Ectodermal cell (in vitro differentiated cells): Measurements from ENCODE around the gene SPATA3.

Experiments used
- H3K27ac ChIP-seq: 2 replicates; pipeline ENCODE4 v1.7.0; 2013; ENCODE audit warnings: mild to moderate bottlenecking, low read depth, low read length; ENCODE audit not compliant: insufficient read depth, poor library complexity, severe bottlenecking
- H3K27me3 ChIP-seq: 2 replicates; pipeline ENCODE4 v1.7.0; 2013; ENCODE audit warnings: mild to moderate bottlenecking, low read length; ENCODE audit not compliant: insufficient read depth, control insufficient read depth, poor library complexity, severe bottlenecking
- H3K36me3 ChIP-seq: one replicate; pipeline ENCODE4 v1.7.0; 2013; ENCODE audit warnings: low read length; ENCODE audit not compliant: control insufficient read depth, insufficient read depth
- H3K4me1 ChIP-seq: one replicate; pipeline ENCODE4 v1.7.0; 2013; ENCODE audit warnings: low read length; ENCODE audit not compliant: control insufficient read depth, insufficient read depth
- H3K4me3 ChIP-seq: 2 replicates; pipeline ENCODE4 v1.7.0; 2013; ENCODE audit warnings: low read depth, low read length, control low read depth; ENCODE audit not compliant: insufficient read depth
- H3K9me3 ChIP-seq: 2 replicates; pipeline ENCODE4 v1.7.0; 2013; ENCODE audit warnings: mild to moderate bottlenecking, low read length, moderate library complexity; ENCODE audit not compliant: control insufficient read depth
- WGBS, 2 experiments: methylation state at CpG; one replicate each; pipeline ENCODE4 v1.1.7; 2013; ENCODE audit warnings: missing lambda C conversion rate in 2 of 2; 5-methylcytosine and 5-hydroxymethylcytosine counted together

Gene SPATA3

DNA sequence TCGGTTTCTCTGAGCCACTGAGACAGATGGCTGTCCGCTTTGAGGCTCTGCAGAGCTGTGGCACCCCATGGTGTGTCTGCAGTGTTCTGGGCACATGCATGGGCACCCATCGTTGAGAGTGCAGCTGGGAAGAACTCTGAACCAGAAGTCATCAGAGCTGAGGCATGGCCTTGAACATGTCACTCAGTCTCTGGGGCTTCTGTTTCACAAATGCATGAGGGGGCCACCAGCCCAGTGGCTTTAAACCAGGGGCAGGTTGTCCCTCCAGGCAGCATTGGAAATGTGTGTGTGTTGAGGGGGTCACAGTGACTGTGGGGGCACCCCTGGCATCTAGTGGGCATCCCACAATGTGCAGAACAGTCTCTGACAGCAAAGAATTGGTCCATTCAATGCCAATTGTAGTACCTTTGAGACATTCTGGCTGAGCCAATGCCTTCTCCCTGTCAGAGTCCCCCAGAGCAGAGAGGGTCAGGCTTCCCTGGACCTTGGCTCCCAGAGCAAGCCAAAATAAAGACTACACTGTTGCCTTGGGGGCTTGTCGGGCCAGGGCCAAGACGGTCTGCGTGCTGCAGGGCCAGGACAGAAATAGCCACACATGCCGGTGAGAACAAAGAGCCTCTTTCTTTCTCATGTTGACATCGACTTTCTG is 51.5 kb downstream of the SPATA3 start:
- peaks cover 20% of the 10 kb centered on the region for H3K27me3 ChIP-seq
- H3K36me3 ChIP-seq, result no peaks in the 10 kb centered on the region
- H3K27ac ChIP-seq, result no peak overlapping the region
- no peaks in the 10 kb centered on the region for H3K9me3 ChIP-seq
- H3K4me1 ChIP-seq, result no peaks in the 10 kb centered on the region
- 87 to 89% methylated on average over 8 of the region's 8 CpGs for WGBS, 2 experiments
- no peak overlapping the region for H3K4me3 ChIP-seq

DNA sequence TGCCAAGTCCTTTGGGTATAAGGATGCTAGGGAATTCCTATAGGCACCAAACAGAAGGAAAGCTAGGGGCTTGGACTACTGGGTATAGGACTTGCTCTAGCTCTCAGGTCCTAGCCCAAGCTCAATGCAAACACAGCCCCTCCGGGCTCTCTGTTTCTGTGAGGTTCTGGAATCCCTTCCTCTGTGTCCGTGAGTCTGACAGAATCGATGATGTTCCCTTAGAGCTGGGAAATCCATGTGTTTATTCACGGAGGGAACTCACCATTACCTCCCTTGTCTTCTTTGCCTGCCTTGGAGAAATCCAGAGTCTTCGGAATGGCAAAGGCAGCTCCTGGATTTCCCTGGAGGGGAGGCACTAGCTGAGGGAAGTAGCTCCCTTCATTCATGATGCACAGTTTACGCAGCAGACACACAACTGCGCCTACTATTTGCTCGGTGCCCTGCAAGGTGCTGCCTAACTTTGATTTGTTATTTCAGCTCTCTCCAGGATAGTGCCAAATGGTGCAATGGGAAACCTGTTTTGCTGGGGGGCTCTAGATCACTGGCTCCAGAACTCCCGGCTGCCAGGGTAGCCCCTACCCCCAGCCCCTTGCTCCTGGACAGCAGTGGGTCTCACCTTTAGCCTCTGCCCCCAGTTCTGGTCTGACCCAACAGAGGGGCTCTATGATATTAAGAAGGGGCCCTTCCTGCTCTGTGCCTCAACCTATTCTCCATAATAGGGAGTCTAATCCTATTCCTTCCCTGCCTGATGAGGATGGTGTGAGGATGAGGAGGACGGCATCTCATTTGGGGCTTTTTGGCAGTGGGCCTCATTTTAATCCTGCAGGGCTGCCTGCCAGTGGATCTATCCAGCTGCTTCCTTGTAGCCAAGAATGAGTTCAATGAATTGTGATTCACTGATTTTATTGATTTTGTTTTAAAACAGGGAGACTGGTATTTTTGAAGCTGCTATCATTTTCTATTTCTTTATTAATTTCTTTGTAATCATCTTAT is 52.3 kb downstream of the SPATA3 start:
- H3K9me3 ChIP-seq, result no peaks in the 10 kb centered on the region
- WGBS, 2 experiments, result 91 to 92% methylated on average over 10 of the region's 10 CpGs
- H3K4me1 ChIP-seq, result no peaks in the 10 kb centered on the region
- peaks cover 27% of the 10 kb centered on the region for H3K27me3 ChIP-seq
- no peak overlapping the region for H3K27ac ChIP-seq
- no peaks in the 10 kb centered on the region for H3K36me3 ChIP-seq
- H3K4me3 ChIP-seq, result no peak overlapping the region

DNA sequence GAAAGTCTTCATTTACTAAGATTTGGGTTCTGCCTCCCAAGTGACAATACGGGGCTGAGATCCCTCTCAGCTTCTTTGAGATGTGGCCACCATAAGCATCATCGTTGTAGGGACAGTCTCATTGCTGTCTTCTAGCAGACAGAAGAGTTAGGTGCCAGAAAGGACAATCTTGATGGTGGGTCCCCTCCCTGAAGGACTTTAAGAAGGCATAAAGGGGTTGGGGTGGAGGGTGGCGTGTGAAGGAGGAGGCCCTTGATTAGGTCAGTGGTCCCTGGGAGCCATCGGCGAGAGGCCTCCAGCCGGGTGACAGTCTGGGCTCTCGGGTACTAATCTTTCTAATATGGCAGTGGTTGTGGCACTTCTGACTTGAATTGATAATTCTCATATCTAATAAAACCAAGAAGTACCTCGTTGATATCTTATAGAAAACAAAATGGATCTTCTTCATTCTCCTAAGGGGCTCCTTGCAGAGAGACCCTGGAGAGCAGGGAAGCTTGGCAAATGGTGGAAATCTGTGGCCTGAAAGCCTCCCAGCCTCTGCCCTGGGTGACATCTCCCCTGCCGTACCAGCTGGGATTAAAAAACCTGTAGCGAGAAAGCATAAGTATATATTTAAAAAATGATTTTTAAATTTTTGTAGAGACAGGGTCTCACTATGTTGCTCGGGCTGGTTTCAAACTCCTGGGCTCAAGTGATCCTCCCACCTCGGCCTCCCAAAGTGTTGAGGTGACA is 53.5 kb downstream of the SPATA3 start:
- no peak overlapping the region for H3K4me3 ChIP-seq
- H3K9me3 ChIP-seq, result no peaks in the 10 kb centered on the region
- H3K27ac ChIP-seq, result no peak overlapping the region
- WGBS, 2 experiments, result 91 to 93% methylated on average over 11 to 12 of the region's 12 CpGs
- no peaks in the 10 kb centered on the region for H3K4me1 ChIP-seq
- no peaks in the 10 kb centered on the region for H3K36me3 ChIP-seq
- H3K27me3 ChIP-seq, result peaks cover 39% of the 10 kb centered on the region

DNA sequence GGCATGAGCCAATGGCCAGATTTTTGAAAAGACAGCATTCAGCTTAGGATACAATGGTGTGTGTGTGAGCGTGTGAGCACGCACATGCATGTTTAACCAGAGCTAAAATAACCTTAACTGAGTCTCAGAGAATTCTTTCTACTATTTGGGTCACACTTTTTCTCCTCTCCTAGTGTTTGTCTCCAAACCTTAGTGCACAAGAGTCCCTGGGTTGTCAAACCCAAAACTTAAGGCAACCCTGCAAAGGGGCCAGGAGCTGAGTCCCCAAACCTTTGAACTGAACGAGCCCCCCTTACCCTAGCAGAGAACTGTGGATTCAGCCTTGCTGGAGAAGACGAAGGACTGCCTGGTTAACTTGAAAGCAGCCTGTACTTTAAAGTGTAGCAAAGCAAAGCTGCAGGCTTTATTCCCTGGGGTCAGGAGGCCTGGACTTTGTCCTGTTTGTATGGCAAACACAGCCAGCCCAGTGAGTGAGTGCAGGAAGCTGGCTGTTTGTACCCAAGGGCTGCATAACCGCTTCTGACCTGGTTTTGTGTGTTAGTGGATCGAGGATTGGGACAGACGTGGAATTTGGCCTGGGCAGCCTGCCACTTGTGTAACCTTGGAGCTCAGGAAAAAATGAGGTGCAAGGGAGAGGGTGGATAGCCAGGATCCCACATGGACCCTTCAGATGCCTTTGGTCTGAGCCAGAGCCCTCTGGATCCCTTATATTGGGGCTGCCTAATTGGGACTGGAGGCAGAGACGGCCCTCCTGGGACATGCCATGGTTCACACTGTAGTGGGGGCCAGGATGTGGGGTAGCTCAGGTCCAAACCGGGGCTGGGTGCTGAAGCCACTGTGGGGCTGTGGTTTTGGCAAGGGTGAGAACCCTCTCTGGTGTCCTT is 54.3 kb downstream of the SPATA3 start:
- no peaks in the 10 kb centered on the region for H3K9me3 ChIP-seq
- WGBS, 2 experiments, result 88% methylated on average over 9 of the region's 9 CpGs
- no peaks in the 10 kb centered on the region for H3K36me3 ChIP-seq
- H3K4me3 ChIP-seq, result no peak overlapping the region
- H3K27ac ChIP-seq, result no peak overlapping the region
- H3K4me1 ChIP-seq, result no peaks in the 10 kb centered on the region
- peaks cover 42% of the 10 kb centered on the region for H3K27me3 ChIP-seq

DNA sequence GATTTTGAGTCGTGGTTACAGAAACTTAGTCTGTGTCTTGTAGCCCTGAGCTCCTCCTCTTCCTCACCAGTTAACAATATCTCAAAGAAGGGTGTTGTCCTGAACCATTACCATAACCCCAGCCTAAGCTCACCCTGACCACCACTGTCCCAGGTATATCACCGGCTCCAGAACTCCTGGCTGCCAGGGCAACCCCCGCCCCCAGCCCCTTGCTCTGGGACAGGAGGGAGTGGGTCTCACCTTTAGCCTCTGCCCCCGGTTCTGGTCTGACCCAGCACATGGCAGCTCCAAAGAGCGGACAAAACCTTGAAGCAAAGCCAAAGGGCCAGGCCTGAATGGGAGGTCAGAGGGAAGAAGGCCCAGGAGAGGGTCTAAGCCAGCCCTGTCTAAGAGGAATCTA is 55.2 kb downstream of the SPATA3 start:
- Histone ChIP-seq H3K4me1 (no peaks in the 10 kb centered on the region), H3K4me3 (no peak overlapping the region), H3K27ac (no peak overlapping the region), H3K9me3 (no peaks in the 10 kb centered on the region), H3K27me3 (peaks cover 42% of the 10 kb centered on the region), H3K36me3 (no peaks in the 10 kb centered on the region)
- 90 to 94% methylated on average over 5 of the region's 5 CpGs for WGBS, 2 experiments

DNA sequence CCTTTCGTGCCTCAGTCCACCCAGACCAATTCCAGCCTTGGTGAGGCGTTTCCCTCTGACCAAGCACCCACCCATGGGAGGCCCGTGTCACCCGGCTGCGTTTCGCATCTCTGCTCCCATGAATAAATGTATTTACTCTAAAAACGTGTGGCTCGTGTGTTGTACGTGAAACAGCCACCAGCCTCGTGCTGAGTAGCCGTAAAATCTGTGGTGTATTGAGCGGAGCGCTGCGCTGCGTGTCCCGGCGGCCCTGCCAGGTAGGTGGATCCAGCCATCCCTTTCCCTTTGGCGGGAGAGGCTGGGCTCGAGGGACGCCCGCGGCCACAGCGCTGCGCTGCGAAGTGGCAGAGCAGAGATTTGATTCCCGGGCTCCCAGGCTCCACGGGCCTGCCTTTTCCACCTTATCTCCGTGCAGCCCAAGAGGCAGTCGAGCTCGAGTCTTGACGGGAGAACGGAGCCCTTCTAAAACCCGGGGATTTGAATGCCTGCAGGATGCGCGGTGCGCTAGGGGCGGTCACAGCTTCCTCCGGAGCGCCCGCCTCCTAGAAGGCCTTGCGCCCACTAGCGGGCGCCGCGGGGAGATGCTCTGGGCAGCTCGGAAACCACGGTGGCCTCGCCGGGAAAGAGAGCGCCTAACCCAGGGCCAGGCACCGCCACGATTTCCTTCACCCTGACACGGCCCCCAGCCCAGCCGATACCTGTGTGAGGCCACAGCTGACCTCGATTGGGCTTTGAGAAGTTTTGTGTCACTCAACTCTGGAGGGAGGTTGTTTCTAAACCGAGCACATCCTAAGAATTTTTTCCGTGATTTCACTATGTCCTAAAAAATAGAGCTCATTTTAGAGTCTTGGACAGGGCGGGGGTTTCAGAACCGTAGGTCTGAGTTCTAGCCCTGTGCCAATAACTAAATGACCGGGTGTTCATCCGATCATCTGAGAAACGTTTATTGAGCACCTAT is 56.9 kb downstream of the SPATA3 start:
- Histone ChIP-seq H3K27ac (no peak overlapping the region), H3K27me3 (peaks cover 42% of the 10 kb centered on the region), H3K4me3 (peak overlapping the region; percentile 60), H3K36me3 (no peaks in the 10 kb centered on the region), H3K9me3 (no peaks in the 10 kb centered on the region), H3K4me1 (peaks cover under 1% of the 10 kb centered on the region)
- WGBS, 2 experiments, result 18% methylated on average over 62 of the region's 62 CpGs

DNA sequence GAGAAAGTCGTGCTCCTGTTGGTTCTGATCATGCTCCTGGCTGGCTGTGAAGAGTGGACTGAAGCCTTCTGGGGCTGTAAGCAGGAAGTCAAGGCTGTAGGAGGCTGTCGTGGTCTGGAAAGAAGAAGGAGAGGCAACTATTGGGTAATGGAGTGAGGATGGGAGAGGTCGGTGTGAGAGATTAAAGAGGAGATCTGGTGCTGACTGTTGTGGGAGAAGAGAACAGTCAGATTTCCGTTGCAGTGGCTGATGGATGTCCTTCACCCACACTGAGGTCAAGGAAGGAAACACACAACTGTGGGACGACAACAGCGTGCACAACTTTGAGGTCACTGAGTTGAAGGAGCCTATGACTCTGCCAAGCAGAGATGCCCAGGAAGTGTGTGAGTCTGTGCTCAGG is 57.9 kb downstream of the SPATA3 start:
- WGBS, 2 experiments, result 90% methylated on average over 6 of the region's 6 CpGs
- H3K27me3 ChIP-seq, result peaks cover 42% of the 10 kb centered on the region
- no peak overlapping the region for H3K27ac ChIP-seq
- peaks cover 7% of the 10 kb centered on the region for H3K4me1 ChIP-seq
- H3K4me3 ChIP-seq, result no peak overlapping the region
- no peaks in the 10 kb centered on the region for H3K36me3 ChIP-seq
- H3K9me3 ChIP-seq, result no peaks in the 10 kb centered on the region

DNA sequence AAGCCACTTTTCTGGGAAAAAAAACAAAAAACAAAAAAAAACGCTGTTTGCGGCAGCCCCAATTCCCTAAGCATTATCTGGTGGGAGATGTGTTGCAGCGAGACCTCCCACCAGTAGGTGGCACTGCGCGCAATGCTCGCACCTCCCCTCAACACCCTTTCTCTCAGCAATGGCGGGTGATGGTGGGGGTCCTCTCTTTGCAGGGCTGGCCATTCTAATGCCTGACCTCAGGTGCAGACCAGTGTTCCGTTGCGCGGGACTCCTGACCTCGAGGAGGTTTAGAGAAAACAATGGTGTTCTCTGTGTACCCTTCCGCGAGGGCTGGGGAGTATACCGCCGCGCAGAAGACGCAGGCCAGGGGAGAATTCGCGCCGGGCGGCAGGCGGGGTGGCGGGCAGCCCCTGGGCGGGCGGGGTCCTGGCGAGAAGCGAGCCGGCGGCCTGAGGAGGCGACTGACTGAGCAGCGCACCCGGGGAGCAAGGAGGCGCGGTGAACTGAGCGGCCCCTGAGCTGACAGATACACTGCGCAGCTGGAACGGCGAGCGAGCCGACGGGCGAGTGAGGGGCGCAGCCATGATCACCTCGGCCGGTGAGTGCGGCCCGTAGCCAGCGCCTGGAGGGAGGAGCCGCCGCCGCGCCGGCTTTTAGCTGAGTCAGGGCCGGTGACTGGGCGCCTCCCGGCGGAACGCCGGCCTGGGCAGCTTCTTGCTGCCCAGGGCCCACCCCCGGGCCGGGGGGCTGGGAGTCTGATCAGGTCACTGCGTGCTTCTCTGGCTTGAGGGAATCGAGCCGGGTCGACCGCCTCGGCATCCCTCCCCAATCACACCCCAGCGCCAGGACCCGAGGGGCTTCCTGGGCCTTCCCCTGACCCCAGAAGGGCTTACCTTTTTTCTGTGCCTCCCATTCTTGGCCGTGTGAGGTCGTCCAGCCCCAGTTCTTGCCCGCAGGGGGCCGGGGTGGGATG is 60.8 kb downstream of the SPATA3 start, which contains the start of gene PSMD1:
PSMD1 (plus strand) TSS at position 415 of the 964 bp plus-strand sequence; CDS start at position 574, 159 bp downstream.
- 1% methylated on average over 73 of the region's 73 CpGs for WGBS, 2 experiments
- H3K36me3 ChIP-seq, result no peaks in the 10 kb centered on the region
- peaks cover 7% of the 10 kb centered on the region for H3K4me1 ChIP-seq
- H3K4me3 ChIP-seq, result peak within 1 kb of the TSS; percentile 90
- peak within 1 kb of the TSS; percentile 94 for H3K27ac ChIP-seq
- H3K27me3 ChIP-seq, result peaks cover 28% of the 10 kb centered on the region
- no peaks in the 10 kb centered on the region for H3K9me3 ChIP-seq
